Measurements from ENCODE around the gene PAX5. TPM values are rescaled to one million over a fixed set of nuclear protein-coding genes. Genes with fewer than 3 reads are reported as not detected.
"Not testable (repeated sequence)": the region's sequence is repeated elsewhere in the genome, so short reads cannot be mapped to it uniquely, and the experiment has no call there.

Gene PAX5
- total and polyA plus RNA-seq, 2 experiments from 2014 or later, result not detected

DNA sequence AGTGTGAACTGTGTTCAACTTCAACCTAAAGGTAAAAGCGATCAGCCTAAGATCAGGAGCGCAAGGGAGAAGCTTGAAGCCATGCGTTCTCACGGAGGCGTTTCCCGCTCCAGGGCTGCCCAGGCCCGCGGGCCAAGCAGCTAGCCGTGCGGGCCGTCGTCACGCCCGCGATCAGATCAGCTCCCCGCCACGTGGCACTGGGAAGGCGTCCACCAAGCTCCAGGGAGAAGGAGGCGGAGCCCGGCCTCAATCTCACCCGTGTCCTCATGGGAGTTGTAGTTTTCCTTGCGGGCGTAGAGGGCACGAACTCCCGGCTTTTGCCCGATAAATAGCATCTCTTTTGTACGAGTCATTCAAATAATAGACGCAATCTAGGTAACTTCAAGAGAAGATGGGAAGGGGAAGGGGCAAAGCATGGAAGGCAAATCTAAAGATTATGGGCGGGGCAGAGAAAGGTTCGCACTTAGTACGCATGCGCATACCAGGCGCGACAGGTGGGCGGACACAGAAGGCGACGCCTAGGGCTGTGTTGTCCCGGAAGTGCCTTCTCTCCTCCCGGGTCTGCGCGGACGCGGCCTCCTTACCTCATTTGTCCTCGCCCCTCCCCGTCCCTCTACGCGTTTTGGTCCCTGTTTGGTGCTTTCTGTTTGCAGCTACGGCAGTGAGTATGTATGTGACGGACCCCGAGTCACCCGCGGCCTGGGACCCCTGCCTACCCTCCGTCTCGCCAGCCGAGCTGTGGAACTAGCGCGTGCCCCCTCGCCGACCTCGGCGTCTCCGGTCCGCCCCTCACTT, 45.5 kb upstream of the PAX5 start:
- Histone ChIP-seq H3K36me3 (ENCODE audit: low read depth) (no peaks in the 10 kb centered on the region), H3K9me3 (ENCODE audit: low read depth) (no peaks in the 10 kb centered on the region), H4K20me1 (ENCODE audit: insufficient read depth) (no peaks in the 10 kb centered on the region), H2AFZ (peak overlapping the region; percentile 93), H3K4me1 (ENCODE audit: insufficient read depth) (peaks cover 28% of the 10 kb centered on the region), H3K79me2 (ENCODE audit: insufficient read depth) (peaks cover 48% of the 10 kb centered on the region), H3K27me3 (replicated peaks; ENCODE audit: insufficient read depth) (no peaks in the 10 kb centered on the region), H3K9me2 (ENCODE audit: insufficient read depth) (no peaks in the 10 kb centered on the region), H3K9ac (peak overlapping the region; percentile 95), H3K27ac (peak overlapping the region; percentile 78), H3K4me3 (peak overlapping the region; percentile 88), H3F3A (ENCODE audit: insufficient read depth) (no peaks in the 10 kb centered on the region), H3K4me2 (ENCODE audit: unreplicated experiment) (peak overlapping the region; percentile 95)
- WGBS, 2 experiments (ENCODE audit: low coverage in 1 of 2, low lambda C conversion rate in 2 of 2, missing lambda C conversion rate in 2 of 2), result 4 to 6% methylated on average over 62 to 63 of the region's 63 CpGs
- no peak for TF ChIP-seq EZH2 (IDR thresholded peaks at IDR 0.05; ENCODE audit: insufficient read depth, poor library complexity, severe bottlenecking)
- no peak for TF ChIP-seq EZH2phosphoT487 (IDR thresholded peaks at IDR 0.05; ENCODE audit: insufficient read depth, low read depth)
- peak; percentile 96 for DNase-seq
- in situ Hi-C loops (cut with MboI), result no loop called here

DNA sequence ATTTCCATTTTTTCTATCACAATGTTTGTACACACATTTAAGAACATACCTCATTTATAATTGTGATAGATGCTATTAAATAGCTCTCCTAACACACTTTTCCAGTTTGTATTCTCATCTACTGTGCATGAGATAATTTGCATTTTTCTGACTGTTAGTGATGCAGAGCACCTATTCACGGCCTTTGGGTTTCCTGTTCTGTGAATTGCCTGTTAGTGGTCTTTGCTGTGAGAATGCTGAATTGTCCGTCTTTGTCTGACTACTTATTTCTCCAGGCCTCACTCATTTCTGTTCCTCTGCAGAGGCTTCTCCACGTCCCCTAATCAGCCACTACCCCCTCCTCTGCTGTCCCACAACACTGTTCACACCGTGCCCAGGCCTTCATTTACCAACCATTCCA, 40.7 kb upstream of the PAX5 start:
- H3K36me3 ChIP-seq (ENCODE audit: low read depth); H3F3A ChIP-seq (ENCODE audit: insufficient read depth); H3K9ac ChIP-seq; H4K20me1 ChIP-seq (ENCODE audit: insufficient read depth); H2AFZ ChIP-seq; H3K27me3 ChIP-seq (replicated peaks; ENCODE audit: insufficient read depth); H3K79me2 ChIP-seq (ENCODE audit: insufficient read depth); H3K4me2 ChIP-seq (ENCODE audit: unreplicated experiment); H3K9me3 ChIP-seq (ENCODE audit: low read depth); H3K9me2 ChIP-seq (ENCODE audit: insufficient read depth); H3K4me3 ChIP-seq; DNase-seq; in situ Hi-C loops (cut with MboI); H3K27ac ChIP-seq; H3K4me1 ChIP-seq (ENCODE audit: insufficient read depth): not testable (repeated sequence)
- 31 to 35% methylated on average over 4 of the region's 4 CpGs for WGBS, 2 experiments (ENCODE audit: low coverage in 1 of 2, low lambda C conversion rate in 2 of 2, missing lambda C conversion rate in 2 of 2)

DNA sequence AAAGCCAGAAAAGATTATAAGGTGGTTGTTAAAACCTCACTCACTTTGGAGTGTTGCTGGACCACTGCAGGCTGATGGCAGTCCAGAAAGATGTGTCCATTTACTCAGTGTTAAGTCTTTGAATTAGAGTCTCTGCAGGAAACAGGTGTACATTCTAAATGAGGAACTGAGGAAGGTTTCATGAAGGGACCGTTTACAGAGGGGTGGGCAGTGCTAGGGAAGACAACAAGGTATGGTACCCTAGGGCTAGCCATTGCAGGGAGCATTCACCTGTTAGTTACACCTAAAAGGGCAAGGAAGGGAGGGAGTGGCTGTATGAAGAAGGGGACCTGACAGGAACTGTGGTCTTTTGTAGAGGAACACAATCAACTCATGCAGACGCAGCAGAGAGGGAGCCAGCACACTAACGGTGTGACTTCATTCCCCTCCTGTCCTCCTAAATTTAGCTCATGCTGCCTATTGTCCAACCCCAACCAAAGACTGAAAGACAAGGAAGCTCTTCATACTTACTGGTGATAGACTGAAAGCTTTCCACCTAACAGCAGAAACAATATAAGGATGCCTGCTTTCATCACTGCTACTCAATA, 32.2 kb upstream of the PAX5 start:
- no peaks in the 10 kb centered on the region for H3K4me1 ChIP-seq (ENCODE audit: insufficient read depth)
- no peak overlapping the region for H3K27ac ChIP-seq
- no peaks in the 10 kb centered on the region for H3K9me2 ChIP-seq (ENCODE audit: insufficient read depth)
- DNase-seq, result no peak
- H3K9me3 ChIP-seq (ENCODE audit: low read depth), result no peaks in the 10 kb centered on the region
- H2AFZ ChIP-seq, result no peak overlapping the region
- no peaks in the 10 kb centered on the region for H3F3A ChIP-seq (ENCODE audit: insufficient read depth)
- no peaks in the 10 kb centered on the region for H4K20me1 ChIP-seq (ENCODE audit: insufficient read depth)
- peaks cover 46% of the 10 kb centered on the region for H3K27me3 ChIP-seq (replicated peaks; ENCODE audit: insufficient read depth)
- TF ChIP-seq EZH2 (IDR thresholded peaks at IDR 0.05; ENCODE audit: insufficient read depth, poor library complexity, severe bottlenecking), result no peak
- TF ChIP-seq EZH2phosphoT487 (IDR thresholded peaks at IDR 0.05; ENCODE audit: insufficient read depth, low read depth), result no peak
- no peak overlapping the region for H3K4me3 ChIP-seq
- 28 to 35% methylated on average over 3 of the region's 3 CpGs for WGBS, 2 experiments (ENCODE audit: low coverage in 1 of 2, low lambda C conversion rate in 2 of 2, missing lambda C conversion rate in 2 of 2)
- H3K4me2 ChIP-seq (ENCODE audit: unreplicated experiment), result no peak overlapping the region
- in situ Hi-C loops (cut with MboI), result no loop called here
- H3K9ac ChIP-seq, result no peak overlapping the region
- H3K79me2 ChIP-seq (ENCODE audit: insufficient read depth), result no peaks in the 10 kb centered on the region
- H3K36me3 ChIP-seq (ENCODE audit: low read depth), result no peaks in the 10 kb centered on the region

DNA sequence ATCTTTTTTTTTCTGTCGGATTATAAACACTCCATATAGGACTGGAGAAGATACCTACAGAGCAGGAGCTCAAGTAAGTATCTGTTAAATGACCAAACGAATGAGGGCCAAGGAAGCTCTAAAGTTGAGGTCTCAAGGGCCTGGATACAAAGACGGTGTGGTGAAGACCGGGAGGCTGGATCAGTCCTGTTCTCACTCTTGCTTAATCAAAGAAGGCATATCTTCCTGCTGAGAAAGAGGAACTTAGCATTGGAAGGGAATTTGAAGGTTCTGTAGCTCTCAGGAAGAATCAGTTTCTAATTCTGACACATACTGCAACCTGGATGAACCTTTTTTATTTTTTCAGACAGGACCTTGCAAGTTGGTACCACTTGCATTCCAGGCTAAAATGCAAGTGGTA, 28.3 kb upstream of the PAX5 start:
- Histone ChIP-seq H3K9me3 (ENCODE audit: low read depth) (no peaks in the 10 kb centered on the region), H4K20me1 (ENCODE audit: insufficient read depth) (no peaks in the 10 kb centered on the region), H2AFZ (no peak overlapping the region), H3K4me2 (ENCODE audit: unreplicated experiment) (no peak overlapping the region), H3K9me2 (ENCODE audit: insufficient read depth) (no peaks in the 10 kb centered on the region), H3F3A (ENCODE audit: insufficient read depth) (no peaks in the 10 kb centered on the region), H3K27ac (no peak overlapping the region), H3K4me3 (no peak overlapping the region), H3K27me3 (replicated peaks; ENCODE audit: insufficient read depth) (peaks cover 56% of the 10 kb centered on the region), H3K79me2 (ENCODE audit: insufficient read depth) (no peaks in the 10 kb centered on the region), H3K36me3 (ENCODE audit: low read depth) (no peaks in the 10 kb centered on the region), H3K4me1 (ENCODE audit: insufficient read depth) (no peaks in the 10 kb centered on the region), H3K9ac (no peak overlapping the region)
- DNase-seq, result no peak
- no peak for TF ChIP-seq EZH2 (IDR thresholded peaks at IDR 0.05; ENCODE audit: insufficient read depth, poor library complexity, severe bottlenecking)
- no peak for TF ChIP-seq EZH2phosphoT487 (IDR thresholded peaks at IDR 0.05; ENCODE audit: insufficient read depth, low read depth)
- 53 to 58% methylated on average over 4 of the region's 4 CpGs for WGBS, 2 experiments (ENCODE audit: low coverage in 1 of 2, low lambda C conversion rate in 2 of 2, missing lambda C conversion rate in 2 of 2)
- in situ Hi-C loops (cut with MboI), result no loop called here
